ENCODE results near the gene SMCO3. TPM values are rescaled to one million over a fixed set of nuclear protein-coding genes. Genes with fewer than 3 reads are reported as not detected.

Gene SMCO3
- total and polyA plus RNA-seq, 2 of the 8 experiments (the other 6 are each of a cell fraction or from before 2014, with no cell fraction given) = not detected

GRCh38 chr12:14769969-14770495, 44.0 kb downstream of the SMCO3 start (continued):
- no peak for TF ChIP-seq EP300 (IDR thresholded peaks at IDR 0.05; ENCODE audit: borderline replicate concordance in 1 of 2, low read depth in 2 of 2, low read length in 2 of 2)
- TF ChIP-seq JUN (IDR thresholded peaks at IDR 0.05; ENCODE audit: low read depth, low read length) = no peak
- TF ChIP-seq CBX5 (IDR thresholded peaks at IDR 0.05; ENCODE audit: low read depth, low read length) = no peak
- no peak for TF ChIP-seq GABPA (IDR thresholded peaks at IDR 0.05; ENCODE audit: borderline replicate concordance, insufficient read depth, low read length)
- TF ChIP-seq KDM1A (IDR thresholded peaks at IDR 0.05; ENCODE audit: borderline replicate concordance, low read length) = no peak
- peak; percentile 14 for TF ChIP-seq E2F6 (IDR thresholded peaks at IDR 0.05)
- TF ChIP-seq MAFK (IDR thresholded peaks at IDR 0.05; ENCODE audit: low read depth, low read length) = peak; percentile 8; the same call in 1 of the 2 replicates
- no peak for TF ChIP-seq TEAD4 (IDR thresholded peaks at IDR 0.05; ENCODE audit: low read depth, low read length)
- TF ChIP-seq BRCA1 (IDR thresholded peaks at IDR 0.05; ENCODE audit: low read depth, low read length) = peak; percentile 14
- no peak for TF ChIP-seq SRF (IDR thresholded peaks at IDR 0.05; ENCODE audit: low read depth, low read length)
- peak; percentile 55 for TF ChIP-seq CTBP2 (IDR thresholded peaks at IDR 0.05; ENCODE audit: borderline replicate concordance, insufficient read depth, insufficient read length, low read length)
- TF ChIP-seq EGR1 (IDR thresholded peaks at IDR 0.05; ENCODE audit: borderline replicate concordance, low read depth, low read length) = 0 out of 2 replicates have a peak, but pooled peaks have one; percentile 39
- no peak for TF ChIP-seq KDM5A (IDR thresholded peaks at IDR 0.05; ENCODE audit: low read length)
- no peak for TF ChIP-seq POU5F1 (IDR thresholded peaks at IDR 0.05; ENCODE audit: low read depth, low read length)
- TF ChIP-seq ATF2 (IDR thresholded peaks at IDR 0.05; ENCODE audit: low read length) = no peak; the same call in 1 of the 2 replicates
- no peak for TF ChIP-seq SIX5 (IDR thresholded peaks at IDR 0.05; ENCODE audit: low read depth, low read length)
- no peak for TF ChIP-seq FOSL1 (IDR thresholded peaks at IDR 0.05; ENCODE audit: insufficient read depth, low read depth, low read length)
- no peak for TF ChIP-seq SP1 (IDR thresholded peaks at IDR 0.05; ENCODE audit: low read depth, low read length)
- peak; percentile 33 to 37; a peak in 2 of 4 replicates for TF ChIP-seq RAD21 (IDR thresholded peaks at IDR 0.05 in 1 of 2, conservative IDR thresholded peaks at IDR 0.05 in 1 of 2; ENCODE audit: low read depth in 2 of 2, low read length in 2 of 2)
- 0 out of 2 replicates have a peak, but pooled peaks have one; percentile 23 for TF ChIP-seq YY1 (IDR thresholded peaks at IDR 0.05; ENCODE audit: low read depth, low read length)
- no peak for TF ChIP-seq NANOG (IDR thresholded peaks at IDR 0.05; ENCODE audit: insufficient read depth, low read depth, low read length, poor library complexity, severe bottlenecking)
- no peak for TF ChIP-seq RNF2 (IDR thresholded peaks at IDR 0.05; ENCODE audit: borderline replicate concordance, low read depth, low read length, missing control alignments, poor library complexity, severe bottlenecking)

All from H1 (cell line).